Peyer's patch (tissue), 4 donors: ENCODE results near the gene CPSF3. TPM values are rescaled to one million over a fixed set of nuclear protein-coding genes. Genes with fewer than 3 reads are reported as not detected.

Source experiments
- DNase-seq, 3 donors: peaks; one replicate each; pipeline ENCODE4 v3.0.0-alpha.2; 2017 to 2019
- H3K27ac ChIP-seq, 4 donors: fragments of 200-600 bp; sonication (generic); one replicate each; pipeline ENCODE4 v1.5.1; 2016 to 2019
- H3K27me3 ChIP-seq, 2 donors: fragments of 200-600 bp; sonication (generic); one replicate each; pipeline ENCODE4 v1.5.1; 2019
- H3K36me3 ChIP-seq, 3 donors: fragments of 200-600 bp; sonication (generic); one replicate each; pipeline ENCODE4 v1.5.1; 2016 to 2019
- H3K4me1 ChIP-seq, 4 donors: fragments of 200-600 bp; sonication (generic); one replicate each; pipeline ENCODE4 v1.5.1; 2016 to 2019
- H3K4me3 ChIP-seq, 4 donors: fragments of 200-600 bp; sonication (generic); 1 replicate in 3 of 4; 2 replicates in 1 of 4; pipeline ENCODE4 v1.5.1; 2016 to 2019; ENCODE audit warnings: mild to moderate bottlenecking in 1 of 4
- H3K9me3 ChIP-seq, 4 donors: fragments of 200-600 bp; sonication (generic); one replicate each; pipeline ENCODE4 v1.5.1; 2016 to 2019; ENCODE audit warnings: mild to moderate bottlenecking in 1 of 4
- CTCF ChIP-seq, 6 experiments: fragments of 450-650 bp in 4 of 6; fragments of 200-600 bp in 2 of 6; sonication (generic) in 1 of 6; IDR thresholded peaks; one replicate each; pipeline ENCODE4 v1.5.1; 2017 to 2019; ENCODE audit warnings: antibody characterized with exemption in 6 of 6, mild to moderate bottlenecking in 3 of 6, moderate library complexity in 1 of 6
- POLR2A ChIP-seq, 2 donors: fragments of 450-650 bp; IDR thresholded peaks; one replicate each; pipeline ENCODE4 v1.5.1; 2017; ENCODE audit warnings: antibody characterized with exemption in 2 of 2, mild to moderate bottlenecking in 2 of 2, moderate library complexity in 2 of 2
- total RNA-seq, 4 donors: library from RNA; depleted of rRNA; stranded (reverse); fragments of >200 nt; gene quantifications; one replicate each; pipeline ENCODE4 v1.1.0, GENCODE V29; 2016

Gene CPSF3
- total RNA-seq, 4 donors from 2014 or later = 20.1 to 57.8 (median 32.0) TPM

- no peak for TF ChIP-seq POLR2A (IDR thresholded peaks at IDR 0.05)
- no peak for TF ChIP-seq CTCF (IDR thresholded peaks at IDR 0.05)
Measured at GRCh38 chr2:9460441-9461017, 37.1 kb downstream of the CPSF3 start.

GRCh38 chr2:9461079-9461478, 37.6 kb downstream of the CPSF3 start:
- Histone ChIP-seq H3K36me3 (peaks cover 0 to 43% (median 0%) of the 10 kb centered on the region in 3 donors), H3K9me3 (no peaks in the 10 kb centered on the region), H3K4me3 (no peak overlapping the region), H3K4me1 (no peaks in the 10 kb centered on the region), H3K27me3 (no peaks in the 10 kb centered on the region), H3K27ac (no peak overlapping the region)
- TF ChIP-seq CTCF (IDR thresholded peaks at IDR 0.05) (no peak), POLR2A (IDR thresholded peaks at IDR 0.05) (no peak)
- no peak for DNase-seq

More at GRCh38 chr2:9460441-9461017, 37.1 kb downstream of the CPSF3 start:
- DNase-seq = no peak
- Histone ChIP-seq H3K4me3 (no peak overlapping the region), H3K4me1 (no peaks in the 10 kb centered on the region), H3K36me3 (peaks cover 0 to 44% (median 0%) of the 10 kb centered on the region in 3 donors), H3K9me3 (no peaks in the 10 kb centered on the region), H3K27ac (no peak overlapping the region), H3K27me3 (no peaks in the 10 kb centered on the region)

- no peak overlapping the region for H3K27ac ChIP-seq
- DNase-seq = no peak
- H3K27me3 ChIP-seq = no peaks in the 10 kb centered on the region
- TF ChIP-seq CTCF (IDR thresholded peaks at IDR 0.05) (no peak), POLR2A (IDR thresholded peaks at IDR 0.05) (no peak)
- peaks cover 0 to 39% (median 0%) of the 10 kb centered on the region in 3 donors for H3K36me3 ChIP-seq
- no peak overlapping the region for H3K4me3 ChIP-seq
- H3K9me3 ChIP-seq = no peaks in the 10 kb centered on the region
- no peaks in the 10 kb centered on the region for H3K4me1 ChIP-seq
Measured at GRCh38 chr2:9462313-9462712, 38.9 kb downstream of the CPSF3 start.

- no peaks in the 10 kb centered on the region for H3K27me3 ChIP-seq
- DNase-seq = no peak
- H3K27ac ChIP-seq = no peak overlapping the region
- peaks cover 0 to 37% (median 0%) of the 10 kb centered on the region in 3 donors for H3K36me3 ChIP-seq
- no peaks in the 10 kb centered on the region for H3K9me3 ChIP-seq
- H3K4me3 ChIP-seq = no peak overlapping the region
- TF ChIP-seq POLR2A (IDR thresholded peaks at IDR 0.05) (no peak), CTCF (IDR thresholded peaks at IDR 0.05) (no peak)
- H3K4me1 ChIP-seq = no peaks in the 10 kb centered on the region
Measured at GRCh38 chr2:9462886-9463697, 39.6 kb downstream of the CPSF3 start.

- Histone ChIP-seq H3K27ac (no peak overlapping the region), H3K27me3 (no peaks in the 10 kb centered on the region), H3K9me3 (no peaks in the 10 kb centered on the region), H3K4me3 (no peak overlapping the region), H3K36me3 (peaks cover 0 to 34% (median 0%) of the 10 kb centered on the region in 3 donors), H3K4me1 (no peaks in the 10 kb centered on the region)
- no peak for TF ChIP-seq CTCF (IDR thresholded peaks at IDR 0.05)
- TF ChIP-seq POLR2A (IDR thresholded peaks at IDR 0.05) = no peak
- DNase-seq = no peak
Measured at GRCh38 chr2:9463698-9464034, 40.2 kb downstream of the CPSF3 start.
